HG02970 (cell line): ENCODE data around the gene GIMAP5.

Experiments
- ATAC-seq: cut with Tn5 transposase; IDR thresholded peaks from one replicate; pipeline ENCODE4 v1.9.1; 2021; ENCODE audit warnings: mild to moderate bottlenecking, moderate library complexity, moderate number of reproducible peaks; ENCODE audit not compliant: unreplicated experiment, low FRiP score

The GIMAP5 gene

DNA sequence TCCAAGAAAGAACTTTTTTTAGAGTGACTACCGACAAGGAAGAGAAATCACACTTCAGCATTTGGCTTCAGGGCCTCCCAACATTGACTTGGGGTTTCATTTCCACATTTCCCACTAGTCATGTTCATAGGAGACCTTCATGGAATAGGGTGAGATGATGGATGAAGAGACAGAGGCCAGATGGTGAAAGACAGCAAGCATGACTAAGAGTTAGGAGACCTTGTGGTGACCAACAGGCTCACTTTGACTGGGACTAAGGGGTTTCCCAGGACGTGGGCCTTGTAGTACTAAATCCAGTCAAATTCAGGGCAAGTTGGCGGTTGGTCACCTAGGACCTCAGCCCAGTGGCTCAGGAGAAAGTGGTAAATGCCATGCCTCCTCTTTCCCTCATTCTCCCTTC, 3.0 kb upstream of the GIMAP5 start:
- ATAC-seq: no peak

GRCh38 chr7:150735596-150736358, 1.4 kb upstream of the GIMAP5 start:
- no peak for ATAC-seq

DNA sequence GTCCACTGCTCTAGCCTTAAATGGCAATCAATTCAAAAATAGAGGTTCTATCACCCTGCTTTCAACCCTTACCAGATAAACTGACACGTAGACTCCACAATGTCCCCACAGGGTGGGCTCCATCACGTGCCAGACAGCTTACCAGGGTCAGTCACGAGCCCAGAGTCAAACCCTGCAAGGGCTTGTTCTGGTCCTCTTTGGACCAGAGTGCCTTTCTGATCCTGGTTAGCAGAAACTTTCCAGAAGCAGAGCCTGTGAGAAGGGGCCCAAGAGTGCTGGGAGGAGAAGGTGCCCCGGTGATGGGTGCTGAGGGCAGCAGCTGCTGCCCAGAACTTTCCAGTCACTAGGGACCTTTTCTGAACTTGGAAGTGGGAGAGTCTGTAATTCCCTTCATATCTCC, 354 bp upstream of the GIMAP5 start:
- ATAC-seq: no peak

- no peak for ATAC-seq
Observed at GRCh38 chr7:150738092-150738491, 874 bp downstream of the GIMAP5 start.

GRCh38 chr7:150738591-150739001, 1.4 kb downstream of the GIMAP5 start:
- no peak for ATAC-seq

GRCh38 chr7:150739033-150739432, 1.8 kb downstream of the GIMAP5 start:
- ATAC-seq: no peak

- no peak for ATAC-seq
Observed at GRCh38 chr7:150740053-150740452, 2.8 kb downstream of the GIMAP5 start.

DNA sequence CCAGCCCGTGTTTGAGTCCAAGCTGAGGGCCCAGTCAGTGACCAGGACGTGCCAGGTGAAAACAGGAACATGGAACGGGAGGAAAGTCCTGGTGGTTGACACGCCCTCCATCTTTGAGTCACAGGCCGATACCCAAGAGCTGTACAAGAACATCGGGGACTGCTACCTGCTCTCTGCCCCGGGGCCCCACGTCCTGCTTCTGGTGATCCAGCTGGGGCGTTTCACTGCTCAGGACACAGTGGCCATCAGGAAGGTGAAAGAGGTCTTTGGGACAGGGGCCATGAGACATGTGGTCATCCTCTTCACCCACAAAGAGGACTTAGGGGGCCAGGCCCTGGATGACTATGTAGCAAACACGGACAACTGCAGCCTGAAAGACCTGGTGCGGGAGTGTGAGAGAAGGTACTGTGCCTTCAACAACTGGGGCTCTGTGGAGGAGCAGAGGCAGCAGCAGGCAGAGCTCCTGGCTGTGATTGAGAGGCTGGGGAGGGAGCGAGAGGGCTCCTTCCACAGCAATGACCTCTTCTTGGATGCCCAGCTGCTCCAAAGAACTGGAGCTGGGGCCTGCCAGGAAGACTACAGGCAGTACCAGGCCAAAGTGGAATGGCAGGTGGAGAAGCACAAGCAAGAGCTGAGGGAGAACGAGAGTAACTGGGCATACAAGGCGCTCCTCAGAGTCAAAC, 5.2 kb downstream of the GIMAP5 start:
- ATAC-seq: no peak

DNA sequence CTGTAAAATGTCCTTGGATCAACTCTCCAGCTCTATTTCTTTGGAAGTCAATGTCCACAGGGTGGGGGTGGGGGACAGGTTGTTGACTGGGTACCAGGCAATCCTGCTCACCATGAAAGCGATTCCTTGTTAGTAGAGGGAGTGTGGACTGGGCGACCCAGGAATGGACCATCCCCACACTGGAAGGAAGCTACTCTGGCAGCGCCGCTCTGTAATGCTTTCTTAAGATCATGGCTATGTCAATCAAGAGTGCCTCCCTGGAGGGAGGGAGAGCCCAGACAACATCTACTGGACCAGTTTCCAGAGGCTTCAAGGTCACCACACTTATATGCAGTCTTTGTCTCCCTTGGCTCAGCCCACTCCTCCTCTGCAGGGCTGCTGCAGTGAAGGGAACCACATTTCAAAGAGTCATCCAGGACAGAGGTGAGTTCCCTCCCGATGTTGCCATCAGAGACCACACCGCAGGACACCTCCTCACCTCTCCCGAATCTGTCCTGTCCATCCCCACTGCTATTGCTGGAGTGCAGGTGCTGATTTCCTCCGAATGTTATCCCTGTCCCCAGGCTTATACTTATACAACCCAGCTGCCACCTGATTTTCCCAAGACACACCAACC, 6.9 kb downstream of the GIMAP5 start:
- no peak for ATAC-seq

- no peak for ATAC-seq
Observed at GRCh38 chr7:150745086-150745485, 7.9 kb downstream of the GIMAP5 start.

DNA sequence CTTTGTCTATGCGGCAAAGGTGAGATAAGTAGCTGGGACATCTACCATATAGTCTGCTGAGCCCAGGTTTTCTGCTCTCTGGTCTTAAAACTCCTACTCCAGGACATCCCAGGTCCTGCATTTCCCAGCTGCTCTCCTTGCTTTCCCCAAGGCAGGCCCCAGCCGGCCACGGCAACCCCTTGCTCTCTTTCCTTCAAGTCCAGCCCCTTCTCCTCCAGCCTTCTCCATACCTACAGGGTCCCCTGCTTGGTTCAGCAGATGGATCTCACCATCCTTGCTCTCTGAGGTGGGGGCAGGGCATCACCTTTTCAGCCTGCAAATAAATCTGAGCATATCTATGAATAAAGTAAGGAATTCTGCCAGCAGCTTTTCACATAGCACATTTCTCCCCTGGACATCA, 8.7 kb downstream of the GIMAP5 start:
- ATAC-seq: no peak

DNA sequence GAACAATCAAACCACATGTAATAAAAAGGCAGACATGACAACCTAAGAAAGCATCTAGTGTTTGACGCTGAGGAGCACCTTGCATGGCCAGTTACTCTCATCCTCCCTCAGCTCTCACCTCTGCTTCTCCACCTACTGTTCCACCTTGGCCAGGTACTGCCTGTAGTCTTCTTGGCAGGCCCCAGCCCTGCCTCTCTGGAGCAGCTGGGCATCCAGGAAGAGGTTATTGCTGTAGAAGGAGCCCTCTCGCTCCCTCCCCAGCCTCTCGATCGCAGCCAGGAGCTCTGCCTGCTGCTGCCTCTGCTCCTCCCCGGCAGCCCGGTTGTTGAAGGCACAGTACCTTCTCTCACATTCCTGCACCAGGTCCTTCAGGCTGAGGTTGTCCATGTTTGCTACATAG, 9.7 kb downstream of the GIMAP5 start:
- no peak for ATAC-seq

DNA sequence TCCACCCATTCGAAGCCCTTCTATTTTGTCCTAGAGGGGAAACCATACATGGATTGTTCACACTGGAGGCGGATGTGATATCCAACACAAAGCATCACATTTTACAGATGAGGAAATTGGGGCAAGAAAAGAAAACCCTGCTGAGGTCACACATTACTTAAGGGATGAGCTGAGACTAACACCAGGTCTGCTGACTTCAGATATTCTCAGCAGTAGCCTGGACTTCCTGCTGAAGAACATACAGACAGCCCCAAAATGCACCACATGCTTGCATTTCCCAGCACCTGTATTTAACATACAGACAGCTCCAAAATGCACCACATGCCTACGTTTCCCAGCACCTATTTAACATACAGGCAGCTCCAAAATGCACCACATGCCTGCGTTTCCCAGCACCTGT, 11.2 kb downstream of the GIMAP5 start:
- ATAC-seq: no peak

GRCh38 chr7:150751702-150752101, 14.5 kb downstream of the GIMAP5 start:
- no peak for ATAC-seq

DNA sequence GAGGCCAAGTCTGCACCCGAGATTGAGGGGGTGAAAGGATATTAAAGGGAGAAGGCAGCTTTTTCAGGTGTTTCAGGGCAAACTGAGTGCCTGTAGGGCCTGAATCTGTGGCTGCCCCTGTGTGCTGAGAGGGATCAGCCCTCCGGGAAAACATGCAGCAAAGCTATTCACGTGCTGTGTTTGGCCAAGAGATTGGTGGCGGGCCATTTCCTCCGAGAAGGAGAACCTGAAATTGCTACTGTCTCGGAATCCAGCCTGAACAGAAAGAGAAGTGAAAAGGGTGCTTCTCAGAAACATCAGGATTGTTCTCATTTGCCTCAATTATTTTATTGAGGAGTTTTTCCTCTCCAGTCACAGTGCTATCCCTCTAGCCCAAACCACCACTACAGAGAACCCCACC, 16.0 kb downstream of the GIMAP5 start:
- ATAC-seq: no peak

- no peak for ATAC-seq
Observed at GRCh38 chr7:150753826-150754603, 16.8 kb downstream of the GIMAP5 start.

DNA sequence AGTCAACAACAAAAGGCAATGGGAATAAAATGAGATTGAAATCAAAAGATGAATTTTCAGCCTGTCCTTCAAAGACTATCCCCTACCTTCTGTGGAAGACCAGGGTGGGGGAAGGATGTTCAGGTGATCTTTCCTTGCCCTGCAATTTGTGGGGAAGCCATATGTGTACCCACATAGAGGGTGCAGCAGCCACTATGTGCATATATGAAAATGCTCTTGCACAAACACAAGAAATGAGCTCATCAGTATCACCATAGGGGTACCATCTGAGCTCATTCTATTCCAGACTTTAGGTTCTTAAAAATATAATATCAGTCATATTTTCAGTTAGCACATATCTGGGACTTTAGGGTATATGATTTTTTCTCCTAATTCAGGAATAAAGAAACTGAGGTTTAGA, 17.7 kb downstream of the GIMAP5 start:
- ATAC-seq: no peak

DNA sequence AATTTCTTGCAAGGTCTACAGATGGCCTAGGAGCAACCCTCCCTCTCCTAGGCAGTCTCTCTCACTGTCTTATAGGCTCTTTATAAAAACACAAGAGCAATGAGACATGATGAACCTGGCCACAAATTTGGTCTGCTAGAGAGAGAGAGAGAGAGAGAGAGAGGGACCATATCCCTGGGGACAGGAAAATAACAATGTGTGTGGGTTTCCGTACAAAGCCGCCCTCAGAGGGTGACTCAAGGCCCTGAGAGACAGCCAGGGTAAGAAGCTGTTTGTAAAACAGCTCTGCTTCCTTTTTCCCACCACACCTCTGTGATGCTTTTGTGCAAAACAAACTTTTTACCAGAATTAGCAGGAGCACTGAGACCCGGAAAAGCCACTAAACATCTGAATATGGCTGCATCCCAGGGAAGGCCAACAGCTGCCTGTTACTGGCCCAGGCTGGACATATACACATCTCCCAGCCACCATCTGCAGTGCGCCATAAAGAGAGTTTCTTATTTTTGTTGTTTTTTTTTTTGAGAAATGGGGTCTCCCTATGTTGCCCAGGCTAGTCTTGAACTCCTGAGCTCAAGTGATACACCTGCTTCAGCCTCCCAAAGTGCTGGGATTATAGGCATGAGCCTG, 18.4 kb downstream of the GIMAP5 start:
- ATAC-seq: no peak

DNA sequence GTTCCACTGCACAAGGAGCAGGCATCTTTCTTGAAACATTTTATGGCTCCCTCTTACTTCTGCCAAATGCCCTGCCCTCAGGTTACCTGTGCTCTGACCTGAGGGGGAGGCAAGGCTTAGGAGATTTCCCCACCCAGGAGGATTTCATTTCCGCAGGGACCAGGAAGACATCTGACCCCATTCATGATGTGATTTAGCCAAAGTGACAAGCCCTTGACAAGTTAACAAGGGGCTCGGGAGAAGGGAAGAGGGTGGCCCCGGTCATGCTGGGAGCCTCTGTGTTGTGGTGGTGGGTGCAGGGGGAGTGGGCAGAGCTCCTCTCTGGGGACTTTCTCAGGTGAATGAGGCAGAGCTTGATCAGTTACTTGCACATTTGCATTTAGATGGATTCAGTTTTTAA, 18.9 kb downstream of the GIMAP5 start:
- ATAC-seq: no peak

- ATAC-seq: no peak
Observed at GRCh38 chr7:150756858-150757257, 19.6 kb downstream of the GIMAP5 start.

DNA sequence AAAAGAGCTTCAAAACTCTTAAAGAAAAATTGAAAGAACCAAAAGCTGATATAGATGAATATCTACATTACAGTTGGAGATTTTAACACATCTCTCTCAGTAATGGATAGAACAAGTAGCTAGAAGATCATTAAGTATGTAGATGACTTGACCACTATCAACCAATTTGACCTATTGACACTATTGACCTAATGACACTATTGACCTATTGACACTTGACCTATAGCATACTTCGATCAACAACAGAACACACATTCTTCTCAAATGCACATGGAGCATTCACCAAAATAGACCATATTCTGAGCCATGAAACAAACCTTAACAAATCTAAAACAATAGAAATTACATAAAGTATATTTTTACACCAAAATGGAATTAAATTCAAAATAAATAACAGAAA, 22.3 kb downstream of the GIMAP5 start:
- no peak for ATAC-seq
